NCI-H460 (cell line): ENCODE data around the gene TEX261. TPM values are rescaled to one million over a fixed set of nuclear protein-coding genes. Genes with fewer than 3 reads are reported as not detected.

Source experiments
- DNase-seq: peaks from one replicate; pipeline ENCODE4 v3.0.0-alpha.2; 2016; ENCODE audit warnings: low read depth; ENCODE audit errors: extremely low read depth
- small RNA-seq, 2 experiments: library from RNA; depleted of rRNA; stranded (forward); fragments of <200 nt; gene quantifications; one replicate each; pipeline ENCODE3, GENCODE V24; 2014
- total RNA-seq: library from RNA; depleted of rRNA; stranded (reverse); fragments of >200 nt; shearing (Covaris generic); gene quantifications from 2 replicates; pipeline ENCODE4 v1.2.3, GENCODE V29; 2014; rRNA removed

Gene TEX261
- total RNA-seq, 1 experiment from 2014 or later: 27.6 TPM

GRCh38 chr2:70937866-70938585, 56.6 kb downstream of the TEX261 start:
- no peak for DNase-seq

GRCh38 chr2:70936979-70937811, 57.5 kb downstream of the TEX261 start:
- no peak for DNase-seq

GRCh38 chr2:70936165-70936978, 58.3 kb downstream of the TEX261 start:
- DNase-seq: no peak

Small RNAs within 50 kb of the gene (small RNA-seq; reads per million reads assigned to genes)
- gene RN7SL160P: 0.02 to 0.35 reads per million in 2 experiments

Other genes starting within 250 kb of the TEX261 start
- 23.1 and 29.8 TPM in 2 replicates for gene ADD2, start 226.7 kb downstream of the TEX261 start, total RNA-seq
- not detected in 2 replicates for gene FIGLA, start 204.2 kb downstream of the TEX261 start, total RNA-seq
- not detected in 2 replicates for gene CLEC4F, start 174.3 kb downstream of the TEX261 start, total RNA-seq
- gene CD207, start 159.1 kb downstream of the TEX261 start, total RNA-seq: not detected in 2 replicates
- gene VAX2, start 94.3 kb downstream of the TEX261 start, total RNA-seq: 3.7 and 3.9 TPM in 2 replicates
- 2.3 and 3.7 TPM in 2 replicates for gene ATP6V1B1, start 59.0 kb downstream of the TEX261 start, total RNA-seq
- not detected in 2 replicates for gene ANKRD53, start 16.2 kb downstream of the TEX261 start, total RNA-seq
- gene NAGK, start 73.8 kb upstream of the TEX261 start, total RNA-seq: 15.4 and 19.5 TPM in 2 replicates
- gene MCEE, start 135.4 kb upstream of the TEX261 start, total RNA-seq: 14.2 and 15.4 TPM in 2 replicates
- gene MPHOSPH10, start 135.8 kb upstream of the TEX261 start, total RNA-seq: 29.9 and 35.4 TPM in 2 replicates
- 0.55 and 0.97 TPM in 2 replicates for gene PAIP2B, start 232.2 kb upstream of the TEX261 start, total RNA-seq